GM21390 (cell line): ENCODE data around the gene FUT2.

ENCODE experiments used
- ATAC-seq: cut with Tn5 transposase; IDR thresholded peaks from one replicate; pipeline ENCODE4 v1.9.1; 2021; ENCODE audit not compliant: unreplicated experiment

The FUT2 gene

DNA sequence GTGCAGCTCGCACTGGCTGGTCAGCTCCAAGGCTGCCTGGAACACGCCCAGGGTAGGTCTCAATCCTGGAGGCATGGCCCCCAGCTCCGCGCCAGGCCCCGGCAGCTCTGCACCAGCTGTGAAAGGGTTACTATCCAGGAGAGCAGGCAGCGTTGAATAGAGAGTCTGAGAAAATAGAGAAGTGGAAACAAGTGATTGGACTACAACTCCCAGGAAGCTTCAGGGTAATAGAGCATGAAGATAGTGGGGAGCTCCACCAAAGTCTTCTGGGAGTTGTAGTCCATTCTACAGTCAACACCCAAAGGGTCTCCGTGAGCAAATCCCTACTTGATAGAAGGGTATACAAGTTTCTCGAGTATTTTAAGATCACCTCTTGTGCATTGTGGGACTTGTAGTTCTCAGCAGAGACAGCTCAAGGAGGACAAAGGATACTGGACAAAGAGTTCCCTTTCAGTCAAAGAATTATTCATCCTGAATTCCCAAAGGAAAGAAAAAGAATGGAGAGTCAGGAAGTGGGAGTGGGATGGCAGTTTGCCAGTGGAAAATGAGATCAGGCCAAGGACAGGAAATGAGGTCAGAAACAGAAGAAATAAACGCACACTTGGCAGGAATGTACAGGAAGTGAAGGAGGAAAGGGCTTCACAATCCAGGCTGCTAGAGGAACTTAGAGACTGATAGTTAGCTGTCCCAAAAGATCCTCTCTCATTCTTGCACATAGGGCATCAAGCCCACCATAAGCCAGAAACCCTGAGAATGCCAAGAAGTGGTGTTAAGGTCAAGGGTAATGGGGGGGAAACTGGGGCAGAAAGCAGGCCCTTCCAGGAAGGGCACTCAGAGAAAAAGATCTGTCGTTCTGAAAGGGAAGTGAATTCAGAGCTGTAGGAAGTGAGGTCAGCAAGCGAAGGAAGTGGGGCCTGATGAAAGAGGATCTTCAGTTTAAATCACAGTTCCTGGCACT lies 29.3 kb downstream of the FUT2 start:
- no peak for ATAC-seq

DNA sequence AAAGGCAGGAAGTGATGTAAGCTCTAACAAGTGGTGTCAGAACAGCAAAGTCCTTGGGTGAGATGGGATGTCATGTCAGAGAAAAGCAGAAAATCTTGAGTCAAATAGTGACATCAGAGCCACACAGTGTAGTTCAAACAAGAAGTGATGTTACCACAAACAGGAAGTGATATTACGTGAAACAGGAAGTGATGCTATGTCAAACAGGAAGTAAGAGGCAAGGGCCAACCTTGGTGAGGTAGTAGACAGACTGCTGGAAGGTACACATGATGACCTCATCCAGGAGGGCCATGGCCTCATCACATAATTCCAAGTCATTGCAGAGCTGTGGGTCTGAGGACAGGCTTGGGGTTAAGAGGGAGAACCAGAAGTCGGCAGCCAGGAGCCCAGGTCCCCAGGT lies 30.8 kb downstream of the FUT2 start:
- ATAC-seq: no peak

DNA sequence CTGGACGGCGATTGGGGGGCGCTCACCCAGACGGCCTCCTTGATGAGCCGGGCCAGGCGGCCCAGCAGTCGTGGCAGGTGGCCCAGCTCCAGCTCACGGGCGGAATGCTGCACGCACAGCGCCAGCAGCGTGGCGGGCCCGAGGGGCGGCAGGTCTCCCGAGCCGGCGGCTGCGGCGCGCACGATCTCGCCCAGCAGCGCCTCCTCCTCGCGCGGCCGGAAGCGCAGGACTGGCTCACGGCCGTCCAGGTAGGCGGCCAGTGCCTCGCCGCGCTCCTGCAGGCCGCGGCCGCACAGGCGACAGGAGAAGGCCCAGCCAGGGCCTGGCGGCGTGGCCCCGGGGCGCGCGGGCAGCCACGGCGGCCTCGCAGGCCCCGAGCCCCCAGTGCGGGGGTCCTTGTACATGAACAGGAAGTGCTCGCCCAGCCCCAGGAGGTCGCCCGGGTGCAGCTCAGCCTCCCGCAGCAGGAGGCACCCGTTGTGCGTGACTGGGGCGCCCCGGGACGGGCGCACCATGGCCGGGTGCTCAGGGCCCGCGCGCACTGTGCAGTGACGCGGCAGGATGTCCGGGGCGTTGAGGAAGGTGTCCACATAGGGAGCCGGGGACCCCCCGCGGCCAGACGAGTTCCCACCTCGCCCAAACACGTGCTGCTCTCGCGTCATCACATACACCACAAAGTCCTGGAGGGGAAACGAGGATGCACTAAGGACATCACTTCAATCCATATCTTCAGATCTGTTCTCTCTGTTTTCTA lies 33.3 kb downstream of the FUT2 start:
- no peak for ATAC-seq

DNA sequence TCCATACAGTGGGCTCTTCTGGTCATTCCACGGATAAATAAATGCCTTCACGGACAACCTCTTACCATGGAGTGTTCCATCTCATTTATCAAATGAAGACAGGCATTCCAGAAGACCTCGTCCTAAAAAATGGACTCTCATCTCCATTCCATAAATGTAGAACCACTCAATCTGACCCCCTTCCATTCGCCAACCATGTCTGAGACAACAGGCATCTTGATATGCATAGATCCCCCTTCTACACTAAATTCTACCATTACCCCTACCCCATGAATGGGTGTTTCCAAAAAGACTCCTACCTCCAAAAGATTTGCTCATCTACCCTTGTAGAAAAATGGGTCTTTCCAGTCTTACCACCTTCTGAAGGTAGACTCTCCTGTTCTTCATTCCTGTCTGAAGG lies 35.7 kb downstream of the FUT2 start:
- ATAC-seq: no peak

DNA sequence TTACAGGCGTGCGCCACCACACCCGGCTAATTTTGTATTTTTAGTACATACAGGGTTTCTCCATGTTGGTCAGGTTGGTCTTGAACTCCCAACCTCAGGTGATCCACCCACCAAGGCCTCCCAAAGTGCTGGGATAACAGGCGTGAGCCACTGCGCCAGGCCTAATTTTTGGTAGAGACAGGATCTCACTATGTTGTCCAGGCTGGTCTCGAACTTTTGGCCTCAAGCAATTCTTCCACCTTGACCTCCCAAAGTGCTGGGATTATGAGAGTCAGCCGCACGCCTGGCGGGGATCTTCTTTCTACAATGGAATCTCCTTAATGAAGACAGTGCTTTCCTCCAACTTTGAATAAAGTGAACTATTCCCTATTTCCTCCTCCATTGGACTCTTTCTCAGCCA lies 38.9 kb downstream of the FUT2 start:
- no peak for ATAC-seq

DNA sequence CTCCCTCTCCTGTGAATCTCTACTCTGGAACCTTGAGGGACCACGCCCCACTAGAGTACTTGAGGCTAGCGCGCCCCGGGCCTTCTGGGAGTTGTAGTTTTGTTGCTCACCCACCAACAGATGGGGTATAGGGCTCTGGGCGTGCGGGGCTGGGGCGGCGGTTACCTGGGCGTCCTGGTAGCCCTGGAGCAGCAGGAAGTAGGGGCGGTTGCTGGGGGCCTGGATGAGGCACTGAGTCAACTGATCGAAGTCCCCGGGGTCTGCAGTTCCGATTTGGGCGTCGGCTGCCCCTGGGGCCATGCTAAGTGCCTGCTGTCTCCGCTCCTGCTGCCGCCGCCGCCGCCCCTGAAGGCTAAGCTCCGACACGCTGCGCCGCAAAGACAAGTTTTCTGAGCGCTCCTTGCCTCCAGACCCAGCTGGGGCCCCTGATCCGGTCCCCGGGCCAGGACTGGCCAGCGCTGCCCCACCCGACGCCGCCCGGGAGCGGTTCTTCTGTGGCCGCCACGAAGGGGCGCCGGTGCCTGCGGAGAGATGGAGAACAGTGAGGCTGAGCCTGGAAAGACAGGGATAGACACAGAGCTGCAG lies 39.4 kb downstream of the FUT2 start:
- ATAC-seq: no peak

DNA sequence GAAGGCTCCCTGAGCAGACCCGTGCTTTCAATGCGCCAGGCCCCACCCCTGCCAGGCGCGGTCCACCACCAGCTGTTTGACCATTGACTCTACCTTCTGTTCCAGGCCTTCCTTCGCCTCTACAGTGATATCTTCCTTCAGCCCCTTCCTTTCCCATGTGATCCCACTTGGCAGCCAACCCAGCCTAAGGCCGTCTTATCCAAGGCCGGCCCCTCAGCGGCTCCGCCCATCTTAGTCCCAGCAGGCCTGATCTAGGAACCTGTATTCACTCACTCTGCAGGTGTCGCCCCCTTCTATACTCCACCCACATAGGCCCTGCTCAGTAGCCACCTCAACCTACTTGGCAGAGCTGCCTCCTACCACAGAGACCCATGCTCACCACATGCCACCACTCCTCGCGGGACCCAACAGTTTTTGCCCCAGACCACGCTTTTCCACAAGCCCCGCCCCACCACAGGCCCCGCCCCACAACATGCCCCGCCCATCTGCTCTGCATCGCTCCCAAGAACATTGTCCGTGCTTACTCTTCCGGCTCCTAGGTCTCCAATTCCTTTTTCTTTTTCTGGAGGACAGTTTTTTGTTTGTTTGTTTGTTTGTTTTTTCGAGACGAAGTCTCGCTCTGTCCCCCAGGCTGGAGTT lies 41.7 kb downstream of the FUT2 start:
- no peak for ATAC-seq

DNA sequence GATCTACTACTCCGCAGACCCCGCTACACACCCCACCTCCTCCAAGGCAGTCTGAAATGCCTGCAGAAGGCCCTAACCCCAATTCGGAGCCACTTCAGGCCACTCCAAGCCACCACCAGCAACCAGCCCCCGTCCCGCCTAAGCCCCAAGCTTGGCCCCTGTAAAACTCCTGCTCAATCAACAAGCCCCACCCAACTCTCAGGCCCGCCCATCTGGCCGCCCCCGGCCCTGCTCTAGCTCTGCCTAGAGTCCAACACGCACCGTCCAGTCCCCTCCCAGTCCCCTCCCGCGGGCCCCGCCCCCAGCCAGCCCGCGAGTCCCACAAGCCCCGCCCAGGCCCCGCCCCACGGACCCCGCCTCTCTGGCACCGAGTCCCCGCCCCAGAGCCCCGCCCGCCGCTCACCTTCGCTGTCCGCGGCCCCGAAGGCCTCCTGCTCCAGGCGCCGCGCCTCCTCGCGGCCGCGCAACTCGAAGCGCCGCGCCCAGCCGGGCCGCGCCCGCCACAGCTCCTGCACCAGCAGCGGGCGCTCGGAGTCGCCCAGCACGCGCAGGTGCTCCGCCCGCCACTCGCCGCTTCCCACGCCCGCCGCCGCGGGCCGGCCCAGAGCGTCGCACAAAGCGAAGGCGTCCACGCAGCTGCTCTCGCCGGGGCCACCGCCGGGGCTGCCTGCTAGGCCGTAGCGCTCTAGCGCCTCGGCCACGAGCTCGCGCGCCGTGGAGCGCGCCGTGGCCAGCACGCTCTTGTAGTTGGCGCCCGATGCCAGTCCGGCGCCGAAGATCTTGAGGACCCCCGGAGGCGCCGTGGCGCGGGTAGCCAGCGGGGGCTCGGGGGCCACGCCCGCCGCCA lies 43.0 kb downstream of the FUT2 start:
- ATAC-seq: peak; percentile 83

DNA sequence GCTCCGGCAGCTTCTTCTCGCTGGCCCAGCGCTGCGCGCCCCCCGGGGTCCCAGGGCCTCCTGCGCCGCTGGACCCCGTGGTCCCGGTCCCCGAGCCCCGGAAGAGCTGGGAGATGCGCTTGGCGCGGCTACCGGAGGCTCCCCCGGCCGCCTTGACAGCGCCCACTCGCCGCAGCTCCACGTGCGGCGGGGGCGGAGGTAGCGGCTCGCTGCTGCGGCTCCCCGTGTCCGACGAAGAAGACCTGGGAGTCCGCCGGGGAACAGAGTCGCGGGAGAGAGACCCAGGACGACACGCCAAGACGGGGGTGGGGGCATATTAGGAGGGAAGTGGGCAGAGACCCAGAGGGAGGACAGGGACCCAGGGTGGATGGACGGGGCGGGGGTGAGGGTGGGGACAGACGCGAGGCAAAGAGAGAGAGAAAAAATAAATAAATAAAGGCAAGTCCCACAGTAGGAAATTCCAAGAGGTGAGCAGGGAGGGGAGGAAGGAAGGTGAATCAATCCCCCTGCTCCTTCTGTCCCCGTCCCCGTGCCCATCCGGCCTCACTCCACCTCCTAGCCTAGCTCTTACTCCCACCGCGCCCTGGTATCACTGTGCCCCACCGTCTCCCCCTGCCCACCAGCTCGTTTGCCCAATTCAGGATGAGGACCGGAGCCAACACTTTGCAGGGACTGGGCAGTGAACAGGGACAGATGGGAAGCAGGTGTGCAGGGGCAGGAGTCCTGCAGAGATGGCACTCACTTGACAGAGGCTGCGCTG lies 43.8 kb downstream of the FUT2 start:
- no peak for ATAC-seq

DNA sequence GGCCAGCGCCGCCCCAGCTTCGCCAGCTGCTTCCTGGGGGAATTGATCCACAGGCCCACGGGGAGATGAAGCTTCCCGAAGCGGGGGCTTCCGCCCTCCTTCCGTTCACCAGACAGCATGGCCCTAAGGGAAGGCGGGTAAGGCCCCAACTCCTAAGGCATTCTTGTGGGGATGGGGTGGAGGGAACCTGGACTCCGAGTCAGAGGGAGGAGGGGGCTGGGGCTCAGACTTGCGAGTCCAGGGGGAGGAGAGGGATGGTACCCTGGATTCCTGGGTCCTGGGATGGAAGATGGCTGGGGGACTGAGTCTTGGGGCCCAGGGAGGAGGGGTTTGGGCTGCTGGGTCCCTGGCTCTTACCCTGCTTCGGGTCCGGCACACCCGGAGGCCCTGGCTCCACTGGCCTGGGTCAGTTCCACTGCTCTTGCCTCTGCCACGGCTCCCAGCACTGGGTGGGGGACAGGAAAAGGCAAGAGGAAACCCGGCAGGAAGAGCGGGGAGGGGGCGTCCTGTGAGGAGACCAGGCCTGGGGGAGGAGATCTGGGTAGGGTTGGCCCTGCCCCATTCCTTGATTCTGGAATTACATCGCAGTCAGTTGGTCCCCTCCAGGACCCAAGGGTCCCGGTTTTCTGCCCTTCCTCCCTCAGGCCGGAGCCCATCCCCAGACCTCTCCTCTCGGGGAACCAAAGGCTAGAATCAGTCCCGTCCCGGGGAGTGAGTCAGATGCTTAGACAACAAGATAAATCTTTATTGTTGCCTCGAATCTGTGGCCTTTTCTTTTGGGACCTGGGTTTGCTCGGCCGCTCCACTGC lies 44.6 kb downstream of the FUT2 start, which contains the start of gene RASIP1:
Gene RASIP1, minus strand, starts transcription at position 447 of the 809 bp plus-strand sequence. Its CDS starts 328 bp downstream, at position 119.
- ATAC-seq: no peak

DNA sequence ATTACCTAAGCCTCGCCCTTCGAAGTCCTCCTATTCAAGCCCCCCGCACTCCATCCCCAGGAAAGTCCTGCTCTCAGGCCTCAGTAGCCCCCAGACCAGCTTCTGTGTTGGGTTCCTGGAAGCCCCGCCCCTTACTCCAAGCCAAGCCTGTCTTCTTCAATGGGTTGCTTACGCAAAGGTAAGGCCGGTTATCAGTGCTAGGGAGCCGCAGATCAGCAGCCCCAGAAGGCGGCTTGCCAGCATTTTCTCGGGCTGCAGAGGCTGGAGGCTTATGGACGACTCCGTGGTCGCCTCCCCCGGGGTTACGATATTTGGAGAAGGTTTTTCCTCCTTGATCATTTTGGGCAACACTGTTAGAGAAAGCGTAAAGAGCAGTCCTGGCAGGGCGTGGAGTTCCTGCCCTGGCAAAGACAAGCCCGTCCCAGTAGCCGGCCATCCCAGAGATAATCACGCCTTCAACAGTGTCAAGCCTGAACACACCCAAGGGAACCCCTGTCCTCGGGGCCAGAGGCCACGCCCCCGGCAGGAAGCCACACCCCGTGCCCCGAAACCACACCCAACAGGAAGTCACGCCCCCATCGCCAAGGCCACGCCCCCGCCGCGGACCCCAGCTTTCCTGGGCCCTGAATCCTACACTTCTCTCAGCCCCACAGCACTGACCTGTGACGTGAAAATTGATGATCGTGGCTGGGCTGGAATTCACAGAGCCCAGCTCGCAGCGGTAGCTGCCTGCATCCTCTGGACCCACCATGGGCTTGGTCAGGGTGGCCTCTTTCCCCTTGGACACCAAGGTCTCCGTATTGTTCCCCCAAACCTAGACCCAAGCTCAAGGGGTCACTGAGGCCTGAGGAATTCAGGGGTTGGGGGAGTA lies 45.6 kb downstream of the FUT2 start:
- ATAC-seq: no peak

DNA sequence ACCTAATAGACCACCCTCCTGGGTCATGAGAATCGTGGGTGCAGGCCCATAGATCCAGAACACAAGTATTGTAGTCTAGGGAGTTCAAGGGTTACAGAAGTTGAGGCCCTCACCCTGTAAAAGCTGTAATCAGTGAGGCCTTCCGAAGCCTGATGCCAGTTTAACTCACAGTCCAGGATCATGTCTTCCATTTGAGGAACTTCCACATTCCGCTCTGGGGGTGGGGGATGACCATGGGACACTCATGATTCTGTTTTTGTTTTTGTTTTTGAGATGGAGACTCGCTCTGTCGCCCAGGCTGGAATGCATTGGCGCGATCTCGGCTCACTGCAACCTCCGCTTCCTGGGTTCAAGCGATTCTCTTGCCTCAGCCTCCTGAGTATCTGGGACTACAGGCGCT lies 46.3 kb downstream of the FUT2 start:
- ATAC-seq: no peak

DNA sequence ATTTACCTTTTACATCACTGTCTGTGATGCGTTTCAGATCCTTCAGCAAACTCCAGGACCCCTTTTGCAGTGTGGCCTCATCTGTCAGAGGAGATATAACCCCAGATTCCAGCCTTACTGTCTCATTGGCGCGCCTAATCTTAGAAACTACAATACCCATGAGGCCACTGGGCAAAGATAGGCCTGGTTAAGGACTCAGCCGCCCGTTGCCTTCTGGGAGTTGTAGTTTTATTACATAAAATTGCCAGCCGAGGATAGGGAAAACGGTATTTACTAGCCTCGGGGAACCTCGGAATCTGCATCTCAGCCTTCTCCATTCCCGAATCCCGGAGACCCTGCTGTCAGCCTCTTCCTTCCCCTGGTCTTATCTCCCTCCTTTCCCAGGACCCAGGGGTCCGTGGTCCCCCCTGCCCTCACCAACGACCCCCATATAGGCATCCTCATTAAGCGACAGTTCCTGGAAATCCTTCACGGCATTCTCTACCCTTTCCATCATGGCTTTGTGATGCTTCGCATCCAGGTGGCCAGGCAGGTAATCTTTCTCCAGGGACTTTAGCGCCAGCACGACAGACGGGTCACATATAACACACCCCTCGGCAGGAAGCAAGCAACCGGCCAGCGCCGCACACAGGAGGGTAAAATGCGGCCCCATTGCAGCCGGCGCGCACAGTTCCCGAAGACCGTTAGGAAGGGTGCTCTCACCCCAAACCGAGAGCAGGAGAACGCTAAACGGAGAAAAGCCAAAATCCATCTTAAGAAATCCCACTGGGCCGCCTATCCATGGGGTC lies 49.6 kb downstream of the FUT2 start:
- no peak for ATAC-seq

DNA sequence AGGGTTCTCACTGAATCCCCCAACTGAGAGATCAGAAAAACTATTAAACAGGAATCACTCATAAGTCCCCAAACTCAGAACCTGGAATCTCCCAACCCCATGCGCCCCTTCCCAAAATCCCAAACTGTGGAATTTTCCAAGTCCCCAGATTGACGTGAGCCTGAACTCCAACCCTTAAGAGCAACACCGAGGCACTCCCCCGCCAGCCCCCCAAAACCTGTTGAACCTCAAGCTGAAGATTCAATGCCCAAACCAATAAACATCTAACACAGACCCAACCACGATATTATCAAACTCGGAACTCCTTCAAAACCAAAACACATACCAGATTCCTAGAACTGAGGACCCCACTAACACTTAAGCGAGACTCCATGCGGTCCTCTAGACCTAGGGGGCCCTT lies 50.3 kb downstream of the FUT2 start:
- no peak for ATAC-seq

DNA sequence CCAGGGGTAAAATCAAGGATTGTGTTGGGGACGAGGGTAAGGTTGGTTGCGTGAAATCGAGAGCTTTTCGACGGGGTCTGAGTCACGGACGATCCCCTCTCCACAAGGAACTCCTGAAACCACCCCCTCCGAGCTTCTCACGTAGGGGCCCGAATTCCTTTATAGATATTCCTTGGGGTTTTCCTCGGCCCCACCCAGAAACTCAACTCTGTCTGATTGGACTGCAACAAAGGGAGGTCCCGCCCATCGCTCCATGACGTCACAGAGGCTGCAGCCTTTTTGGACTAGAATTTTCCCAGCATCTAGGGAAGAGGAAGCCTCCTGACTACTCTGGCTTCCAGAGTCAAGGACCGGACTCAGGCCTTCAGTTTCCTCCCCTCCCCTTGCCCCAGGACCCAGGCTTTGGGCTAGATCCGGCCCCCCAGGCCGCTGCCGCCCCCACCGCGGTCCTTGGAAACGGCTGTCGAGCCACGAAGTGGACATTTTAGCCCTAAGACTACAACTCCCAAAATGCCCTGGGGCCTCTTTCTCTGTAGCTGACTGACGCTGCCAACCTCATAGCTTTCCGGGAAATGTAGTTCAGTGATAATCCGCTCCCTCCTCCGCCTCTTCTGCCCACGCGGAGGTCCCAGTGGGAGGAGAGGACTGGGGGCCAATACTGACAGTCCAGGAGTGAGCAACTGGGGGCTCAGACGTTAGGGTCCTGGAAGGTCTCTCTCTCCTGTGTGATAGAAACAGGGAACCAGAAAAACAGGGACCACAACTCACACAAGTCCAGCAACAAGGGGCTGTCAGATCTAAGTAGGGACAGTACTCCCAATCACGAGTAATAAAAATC lies 51.2 kb downstream of the FUT2 start, which contains the start of gene IZUMO1:
Gene IZUMO1, minus strand, starts transcription at position 172 of the 838 bp plus-strand sequence. CDS start 1,050 bp downstream, outside the sequence.
- ATAC-seq: no peak
